HG03066 (cell line): ENCODE data around the gene TIGD1.

Source experiments
- ATAC-seq: cut with Tn5 transposase; IDR thresholded peaks from one replicate; pipeline ENCODE4 v1.9.1; 2021; ENCODE audit warnings: low read depth; ENCODE audit not compliant: unreplicated experiment

The TIGD1 gene

DNA sequence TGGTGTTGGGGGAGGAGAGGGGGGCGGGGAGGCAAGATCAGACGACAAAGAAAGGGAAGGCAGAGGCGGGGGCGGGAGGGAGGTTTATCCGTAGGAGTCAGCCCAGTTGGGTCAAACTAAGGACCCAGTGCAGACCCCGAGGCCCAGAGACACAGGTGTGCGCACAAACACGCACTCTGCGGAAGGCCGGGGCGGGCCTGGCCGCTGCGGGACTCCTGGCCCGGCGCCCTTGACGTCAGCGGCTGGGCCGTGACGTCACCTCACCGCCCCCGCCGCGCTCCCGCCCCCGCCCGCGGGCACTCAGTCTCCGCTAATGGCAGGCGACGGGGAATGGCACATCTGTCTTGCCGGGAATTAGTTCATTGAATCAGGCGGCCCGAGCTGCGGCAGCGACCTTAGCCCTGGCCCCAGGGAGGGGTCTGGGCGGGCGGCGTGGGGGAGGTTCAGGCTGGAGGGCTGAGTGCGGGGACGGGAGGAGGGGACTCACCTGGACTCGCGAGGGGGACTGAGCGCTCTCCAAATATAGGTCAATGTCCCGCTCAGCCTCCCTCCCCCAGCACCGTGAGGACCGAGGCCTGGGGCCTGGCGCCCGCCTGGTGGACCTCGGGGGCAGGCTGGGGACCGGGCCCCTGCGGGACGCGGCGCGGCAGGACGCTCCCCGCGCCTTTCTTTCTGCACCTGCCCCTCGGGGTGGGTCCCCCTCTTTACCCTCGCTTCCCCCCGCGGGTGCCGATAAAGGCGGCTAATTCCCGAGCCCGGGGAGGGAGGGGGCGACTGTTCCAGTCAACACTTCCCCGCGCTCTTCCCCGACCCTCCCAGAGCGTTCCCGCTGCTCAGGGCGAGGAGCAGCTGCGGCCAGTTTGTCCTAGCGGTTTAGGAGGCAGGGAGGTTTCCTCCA lies 47.2 kb downstream of the TIGD1 start:
- no peak for ATAC-seq

DNA sequence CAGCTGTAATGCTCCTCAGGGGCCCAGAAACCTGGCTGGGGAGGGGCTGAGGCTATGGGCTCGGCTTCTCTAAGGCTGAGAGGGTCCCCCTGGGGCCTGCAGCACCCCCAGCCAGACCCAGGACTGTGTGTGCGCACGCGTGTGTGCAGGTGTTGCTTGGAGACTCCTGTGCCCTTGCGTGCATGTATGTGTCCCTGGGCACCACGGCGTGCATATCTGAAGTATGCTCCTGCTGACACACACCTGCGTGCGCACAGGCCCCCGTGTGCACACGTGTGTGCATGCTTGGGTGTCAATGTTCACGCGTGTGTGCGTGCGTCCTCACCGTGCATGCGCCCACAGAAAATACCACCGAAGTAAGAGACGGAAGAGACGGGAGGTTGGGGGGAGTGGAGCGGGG lies 47.8 kb downstream of the TIGD1 start:
- no peak for ATAC-seq

DNA sequence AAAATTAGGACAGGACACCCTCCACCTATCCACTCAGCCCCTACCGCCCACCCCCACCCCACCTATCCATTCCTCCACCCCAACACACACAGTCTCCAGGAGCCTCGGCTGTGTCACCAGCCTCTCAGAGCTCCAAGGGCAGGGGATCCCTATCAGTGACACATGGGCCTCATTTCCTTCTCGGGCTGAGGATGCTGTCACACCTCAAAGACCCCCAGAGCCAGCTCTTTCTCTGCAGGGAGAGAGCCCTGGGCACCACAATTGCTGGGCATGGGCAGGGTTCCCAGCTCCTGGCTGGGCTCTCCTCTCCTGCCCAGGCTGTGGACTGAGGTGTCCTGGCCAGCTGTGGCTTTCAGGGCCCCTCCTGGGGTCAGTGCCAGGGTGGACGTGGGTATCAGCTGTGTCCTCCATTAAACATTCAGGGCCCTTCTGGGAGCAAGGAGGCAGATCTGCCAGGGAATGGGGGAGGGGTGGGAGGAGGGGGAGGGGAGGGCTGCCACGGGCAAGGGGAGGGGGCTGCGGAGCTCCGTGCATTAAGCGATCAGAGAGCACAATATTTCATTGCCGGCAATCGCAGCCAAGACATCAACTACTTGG lies 48.5 kb downstream of the TIGD1 start:
- no peak for ATAC-seq

DNA sequence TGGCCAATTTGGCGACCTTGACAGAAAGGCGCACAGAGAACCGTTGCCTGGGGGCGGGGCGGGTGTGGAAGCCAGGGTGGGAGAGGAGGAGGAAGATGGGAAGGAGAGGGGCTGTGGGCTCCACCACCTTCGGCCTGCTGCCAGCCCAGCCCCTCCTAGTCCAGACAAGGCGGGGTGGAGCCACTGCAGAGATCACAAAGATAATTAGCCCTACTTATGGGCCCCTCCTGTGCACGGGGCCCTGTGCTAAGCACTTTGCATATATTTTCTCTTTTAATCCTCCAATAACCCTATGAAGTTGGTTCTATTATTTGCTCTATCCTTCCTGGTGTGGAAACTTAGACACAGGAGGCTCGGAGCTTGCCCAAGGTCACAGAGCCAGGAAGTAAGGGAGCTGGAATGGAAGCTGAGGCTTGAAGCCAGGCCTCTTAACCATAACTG lies 49.0 kb downstream of the TIGD1 start:
- no peak for ATAC-seq

DNA sequence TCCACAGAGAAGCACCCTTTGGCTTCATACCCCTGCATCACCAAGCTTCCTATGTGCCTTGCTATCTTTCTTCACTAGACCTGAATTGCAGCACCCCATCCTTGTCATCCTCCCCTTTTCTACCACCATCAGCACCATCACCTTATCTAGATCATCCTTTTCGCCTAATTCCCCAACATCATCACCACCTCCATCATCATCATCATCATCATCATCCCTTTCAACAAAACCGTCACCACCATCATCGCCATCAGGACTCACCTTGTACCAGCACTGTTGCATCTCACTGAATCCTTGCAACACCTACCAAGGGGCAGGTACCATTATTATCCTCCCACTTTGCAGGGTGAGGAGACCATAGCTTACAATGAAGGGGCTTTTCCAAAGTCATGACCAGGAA lies 51.9 kb downstream of the TIGD1 start:
- ATAC-seq, result no peak
